H9 (cell line): ENCODE results near the gene BICDL2. TPM values are rescaled to one million over a fixed set of nuclear protein-coding genes. Genes with fewer than 3 reads are reported as not detected.

ENCODE experiments used
- DNase-seq: peaks from one replicate; pipeline ENCODE4 v3.0.0-alpha.2; 2017
- H2AFZ ChIP-seq: one replicate; pipeline ENCODE4 v1.6.1; 2013; ENCODE audit warnings: mild to moderate bottlenecking, low read length, control low read depth, moderate library complexity
- H2AK5ac ChIP-seq: 2 replicates; pipeline ENCODE4 v1.6.1; 2013; ENCODE audit warnings: low read length, control low read depth, mixed read lengths; ENCODE audit not compliant: insufficient read length
- H2BK120ac ChIP-seq: one replicate; pipeline ENCODE4 v1.6.1; 2013; ENCODE audit warnings: low read depth, mild to moderate bottlenecking, low read length, control low read depth, inconsistent platforms; ENCODE audit not compliant: poor library complexity, severe bottlenecking
- H2BK12ac ChIP-seq: 2 replicates; pipeline ENCODE4 v1.6.1; 2013; ENCODE audit warnings: low read length, control low read depth, mixed read lengths, low read depth; ENCODE audit not compliant: insufficient read length
- H2BK15ac ChIP-seq: 2 replicates; pipeline ENCODE4 v1.6.1; 2013; ENCODE audit warnings: low read depth, low read length, control low read depth
- H2BK20ac ChIP-seq: one replicate; pipeline ENCODE4 v1.6.1; 2013; ENCODE audit warnings: low read depth, mild to moderate bottlenecking, low read length, control low read depth, inconsistent platforms; ENCODE audit not compliant: poor library complexity, severe bottlenecking
- H2BK5ac ChIP-seq: 2 replicates; pipeline ENCODE4 v1.6.1; 2013; ENCODE audit warnings: low read length, control low read depth, mixed read lengths; ENCODE audit not compliant: insufficient read length
- H3K14ac ChIP-seq: 2 replicates; pipeline ENCODE4 v1.6.1; 2013; ENCODE audit warnings: low read length, control low read depth; ENCODE audit not compliant: insufficient read depth
- H3K18ac ChIP-seq: 2 replicates; pipeline ENCODE4 v1.6.1; 2013; ENCODE audit warnings: low read depth, mild to moderate bottlenecking, mixed read lengths, low read length, control low read depth; ENCODE audit not compliant: insufficient read length
- H3K23ac ChIP-seq: 2 replicates; pipeline ENCODE4 v1.6.1; 2013; ENCODE audit warnings: low read length, control low read depth, mixed read lengths, low read depth; ENCODE audit not compliant: insufficient read length
- H3K23me2 ChIP-seq: 2 replicates; pipeline ENCODE4 v1.6.1; 2013; ENCODE audit warnings: low read depth, mild to moderate bottlenecking, mixed read lengths, low read length, control low read depth; ENCODE audit not compliant: insufficient read length, poor library complexity, severe bottlenecking
- H3K27ac ChIP-seq: 2 replicates; pipeline ENCODE4 v1.5.1; 2013; ENCODE audit warnings: low read length, control low read depth, mixed read lengths, low read depth; ENCODE audit not compliant: insufficient read length
- H3K27me3 ChIP-seq: 2 replicates; pipeline ENCODE4 v1.6.1; 2013; ENCODE audit warnings: low read length, control low read depth, inconsistent platforms; ENCODE audit not compliant: insufficient read depth
- H3K4ac ChIP-seq: 2 replicates; pipeline ENCODE4 v1.6.1; 2013; ENCODE audit warnings: low read depth, mild to moderate bottlenecking, control low read depth, inconsistent platforms, low read length, moderate library complexity
- H3K4me1 ChIP-seq: 2 replicates; pipeline ENCODE4 v1.6.1; 2013; ENCODE audit warnings: low read length, control low read depth, inconsistent platforms; ENCODE audit not compliant: insufficient read depth
- H3K4me2 ChIP-seq: 2 replicates; pipeline ENCODE4 v1.6.1; 2013; ENCODE audit warnings: low read length, control low read depth, mixed read lengths; ENCODE audit not compliant: insufficient read length, insufficient read depth
- H3K56ac ChIP-seq: 2 replicates; pipeline ENCODE4 v1.6.1; 2013; ENCODE audit warnings: low read depth, mild to moderate bottlenecking, mixed read lengths, low read length, control low read depth; ENCODE audit not compliant: insufficient read length
- H3K79me1 ChIP-seq: 2 replicates; pipeline ENCODE4 v1.6.1; 2013; ENCODE audit warnings: low read depth, mild to moderate bottlenecking, moderate library complexity, low read length, control low read depth, inconsistent platforms; ENCODE audit not compliant: insufficient read depth, poor library complexity, severe bottlenecking
- H3K79me2 ChIP-seq: 2 replicates; pipeline ENCODE4 v1.6.1; 2013; ENCODE audit warnings: low read length, control low read depth, inconsistent platforms; ENCODE audit not compliant: insufficient read depth
- H3K9ac ChIP-seq: 2 replicates; pipeline ENCODE4 v1.6.1; 2013; ENCODE audit warnings: low read length, control low read depth, mixed read lengths; ENCODE audit not compliant: insufficient read length; ENCODE audit errors: extremely low read depth
- H3K9me3 ChIP-seq: one replicate; pipeline ENCODE4 v1.6.1; 2013; ENCODE audit warnings: low read depth, low read length, inconsistent platforms; ENCODE audit not compliant: control insufficient read depth
- H3T11ph ChIP-seq: one replicate; pipeline ENCODE4 v1.6.1; 2013; ENCODE audit warnings: mild to moderate bottlenecking, low read length, control low read depth, inconsistent platforms
- H4K20me1 ChIP-seq: one replicate; pipeline ENCODE4 v1.6.1; 2013; ENCODE audit not compliant: control insufficient read depth, insufficient read length, insufficient read depth
- H4K5ac ChIP-seq: 2 replicates; pipeline ENCODE4 v1.6.1; 2013; ENCODE audit warnings: low read depth, mild to moderate bottlenecking, mixed read lengths, low read length, control low read depth; ENCODE audit not compliant: insufficient read length
- H4K8ac ChIP-seq: replicated peaks from 2 replicates; pipeline ENCODE4 v1.6.1; 2013; ENCODE audit warnings: low read length, control low read depth, mixed read lengths, low read depth; ENCODE audit not compliant: insufficient read length
- H4K91ac ChIP-seq: 2 replicates; pipeline ENCODE4 v1.6.1; 2013; ENCODE audit warnings: low read depth, mild to moderate bottlenecking, moderate library complexity, mixed read lengths, low read length, control low read depth; ENCODE audit not compliant: insufficient read length
- H3K27ac Mint-ChIP-seq, 3 experiments: 2 replicates in 2 of 3; 3 replicates in 1 of 3; pipeline ENCODE4 v1.8.0; 2020 to 2021; ENCODE audit warnings: mixed read lengths in 3 of 3, mild to moderate bottlenecking in 1 of 3, moderate library complexity in 1 of 3
- H3K27me3 Mint-ChIP-seq: 2 replicates; pipeline ENCODE4 v1.8.0; 2021; ENCODE audit warnings: low read depth, mild to moderate bottlenecking, moderate library complexity, mixed read lengths
- H3K36me3 Mint-ChIP-seq, 3 experiments: 2 replicates in 2 of 3; 3 replicates in 1 of 3; pipeline ENCODE4 v1.8.0; 2020 to 2021; ENCODE audit warnings: low read depth in 3 of 3, mixed read lengths in 3 of 3; ENCODE audit not compliant: insufficient read depth in 1 of 3
- H3K4me1 Mint-ChIP-seq, 2 experiments: 2 replicates each; pipeline ENCODE4 v1.8.0; 2020; ENCODE audit warnings: mixed read lengths in 2 of 2
- H3K4me3 Mint-ChIP-seq, 2 experiments: 2 replicates in 1 of 2; 3 replicates in 1 of 2; pipeline ENCODE4 v1.8.0; 2020 to 2021; ENCODE audit warnings: mild to moderate bottlenecking in 2 of 2, mixed read lengths in 2 of 2, moderate library complexity in 1 of 2
- H3K9me3 Mint-ChIP-seq, 2 experiments: 2 replicates in 1 of 2; 3 replicates in 1 of 2; pipeline ENCODE4 v1.8.0; 2020; ENCODE audit warnings: mild to moderate bottlenecking in 2 of 2, mixed read lengths in 2 of 2, moderate library complexity in 1 of 2
- CTCF ChIP-seq: fragments of 200-600 bp; sonication (generic); conservative IDR thresholded peaks from 3 replicates; pipeline ENCODE4 v1.8.0; 2021; ENCODE audit warnings: antibody characterized with exemption, mild to moderate bottlenecking
- WGBS: extraction: QIAGEN DNeasy Blood & Tissue Kit; methylation state at CpG from one replicate; pipeline ENCODE4 v1.1.7; 2013; ENCODE audit warnings: missing lambda C conversion rate, low lambda C conversion rate, mixed read lengths; ENCODE audit not compliant: insufficient read length; ENCODE audit errors: extremely low coverage; 5-methylcytosine and 5-hydroxymethylcytosine counted together
- total RNA-seq: library from RNA; stranded (reverse); gene quantifications from 2 replicates; pipeline ENCODE4 v1.2.1, GENCODE V29; 2021

The BICDL2 gene
- total RNA-seq, 1 experiment from 2014 or later = 13.5 TPM

DNA sequence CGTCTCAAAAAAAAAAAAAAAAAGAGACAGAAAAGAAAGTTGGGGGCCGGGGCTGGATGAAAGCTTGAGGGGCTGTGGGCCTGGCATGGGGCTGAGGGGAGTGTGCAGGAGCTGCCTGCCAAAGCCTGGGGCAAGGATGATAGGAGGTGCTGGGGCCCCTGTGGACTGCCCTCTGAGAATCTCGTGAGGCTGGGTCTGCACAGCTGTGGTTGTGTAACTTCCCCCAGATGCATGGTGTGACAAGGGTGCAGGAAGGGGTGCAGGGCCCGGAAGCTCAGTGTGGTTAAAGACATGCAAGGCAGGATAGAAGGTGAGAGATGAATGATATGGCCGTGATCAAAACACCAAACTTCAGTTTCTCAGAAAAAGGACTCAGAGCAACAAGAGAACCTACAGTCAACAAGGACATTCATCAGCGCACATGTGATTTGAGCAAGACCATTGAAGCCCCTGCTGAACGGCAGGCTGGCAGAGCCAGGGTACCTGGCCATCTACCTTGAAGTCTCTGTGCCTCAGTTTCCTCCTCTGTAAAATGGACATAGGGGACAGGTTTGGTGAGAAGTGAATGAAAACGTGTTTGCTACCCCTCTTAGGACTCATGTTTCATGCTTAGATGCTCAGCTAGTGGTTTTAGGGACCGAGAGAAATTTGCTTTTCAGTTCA, 38.2 kb upstream of the BICDL2 start:
- Histone ChIP-seq H3K27ac (no peak overlapping the region), H3K4me2 (no peak overlapping the region), H2BK20ac (no peak overlapping the region), H3K4ac (no peak overlapping the region), H3K4me1 (no peaks in the 10 kb centered on the region; the same call in 1 of the 2 replicates), H4K91ac (no peak overlapping the region), H3T11ph (no peak overlapping the region), H3K18ac (no peak overlapping the region), H2BK120ac (no peak overlapping the region), H2BK5ac (no peak overlapping the region), H3K79me1 (no peaks in the 10 kb centered on the region), H3K9me3 (no peaks in the 10 kb centered on the region), H3K23ac (no peak overlapping the region), H3K79me2 (no peaks in the 10 kb centered on the region), H3K23me2 (no peaks in the 10 kb centered on the region), H4K5ac (no peak overlapping the region), H3K27me3 (no peaks in the 10 kb centered on the region), H2AK5ac (no peak overlapping the region), H3K56ac (no peak overlapping the region), H2AFZ (no peak overlapping the region), H3K14ac (no peak overlapping the region), H2BK12ac (no peak overlapping the region), H4K8ac (no peak overlapping the region), H2BK15ac (no peak overlapping the region), H4K20me1 (no peaks in the 10 kb centered on the region), H3K9ac (no peak overlapping the region)
- DNase-seq = no peak
- Mint-ChIP-seq H3K4me1 (peaks cover 30% of the 10 kb centered on the region in 2 experiments), H3K27ac (no peak overlapping the region; a peak in 1 of 7 replicates), H3K36me3 (peaks cover 0 to 11% (median 0%) of the 10 kb centered on the region in 3 experiments; a peak in 4 of 7 replicates), H3K4me3 (no peak overlapping the region), H3K9me3 (no peaks in the 10 kb centered on the region), H3K27me3 (peaks cover 17% of the 10 kb centered on the region)
- no CpG with 5 or more reads among the region's 9 CpGs for WGBS
- no peak for TF ChIP-seq CTCF
